GM21526 (cell line): ENCODE measurements around the gene CABLES1.

Experiments
- ATAC-seq: cut with Tn5 transposase; IDR thresholded peaks from one replicate; pipeline ENCODE4 v1.9.1; 2021; ENCODE audit warnings: moderate library complexity; ENCODE audit not compliant: unreplicated experiment, low FRiP score

Gene CABLES1

GRCh38 chr18:23189768-23190661, 54.7 kb downstream of the CABLES1 start:
- no peak for ATAC-seq

DNA sequence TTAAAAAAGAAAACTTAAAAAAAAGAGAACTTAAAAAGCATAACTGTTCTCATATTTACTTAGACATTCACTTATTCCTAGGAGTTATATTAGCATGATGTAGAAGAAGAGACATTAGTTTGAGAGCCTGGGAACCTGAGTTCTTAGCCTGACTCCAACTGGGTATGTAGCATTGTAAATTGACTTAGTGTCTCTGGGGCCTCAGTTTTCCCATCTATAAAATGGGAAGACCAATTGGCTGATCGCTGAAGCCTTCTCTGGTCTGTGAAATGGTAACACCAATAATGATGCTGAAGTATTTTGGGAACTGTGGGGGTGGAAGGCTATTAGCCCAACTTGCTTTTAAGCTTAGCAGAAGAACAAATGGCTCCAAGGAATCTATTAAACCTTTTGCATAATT, 55.9 kb downstream of the CABLES1 start:
- no peak for ATAC-seq

- ATAC-seq, result no peak
Observed at GRCh38 chr18:23193742-23194141, 58.5 kb downstream of the CABLES1 start.

- ATAC-seq, result no peak
Observed at GRCh38 chr18:23194155-23194996, 59.1 kb downstream of the CABLES1 start.

GRCh38 chr18:23194997-23195957, 60.0 kb downstream of the CABLES1 start:
- no peak for ATAC-seq

DNA sequence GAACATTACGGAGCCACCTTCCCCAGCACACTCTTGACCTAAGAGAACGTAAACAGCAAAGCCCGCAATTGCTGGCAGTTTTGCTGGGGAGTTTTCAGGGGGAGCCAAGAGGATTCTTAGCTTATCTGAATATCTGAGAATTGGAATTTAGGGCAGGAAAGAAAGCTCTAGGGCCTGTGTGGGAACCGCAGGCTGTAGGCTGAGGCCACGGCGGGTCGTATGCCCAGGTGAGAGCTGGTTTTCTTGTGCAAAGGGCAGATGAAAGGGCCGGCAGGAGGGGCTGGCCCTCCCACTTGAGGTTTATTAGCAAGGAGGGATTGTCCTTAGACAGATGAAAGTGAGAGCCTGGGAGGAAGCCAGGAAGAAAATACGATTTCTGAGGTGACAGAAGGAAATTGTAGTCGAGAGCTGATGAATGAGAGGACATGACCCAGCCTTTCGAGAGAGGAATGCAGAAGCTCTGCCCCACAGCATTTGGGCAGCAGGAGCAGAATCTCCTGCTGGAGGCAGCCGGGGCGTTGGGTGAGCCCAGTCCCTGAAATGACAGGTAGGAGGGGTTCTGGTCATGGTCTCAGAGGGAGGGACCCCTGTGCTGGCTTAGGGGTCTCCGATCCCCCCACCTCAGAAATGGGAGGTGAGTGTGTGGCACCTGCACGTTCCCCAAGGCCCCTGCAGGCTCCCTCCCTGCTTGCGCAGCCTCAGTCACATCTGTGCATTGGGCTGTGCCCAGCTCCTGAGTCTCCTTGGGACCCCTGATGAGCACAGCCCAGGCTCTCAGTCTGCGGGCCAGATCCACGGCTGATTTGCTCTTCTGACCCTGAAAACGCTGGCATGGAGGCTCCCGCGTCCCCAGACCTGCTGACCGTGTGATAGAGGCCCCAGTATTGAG, 61.1 kb downstream of the CABLES1 start:
- ATAC-seq, result no peak

DNA sequence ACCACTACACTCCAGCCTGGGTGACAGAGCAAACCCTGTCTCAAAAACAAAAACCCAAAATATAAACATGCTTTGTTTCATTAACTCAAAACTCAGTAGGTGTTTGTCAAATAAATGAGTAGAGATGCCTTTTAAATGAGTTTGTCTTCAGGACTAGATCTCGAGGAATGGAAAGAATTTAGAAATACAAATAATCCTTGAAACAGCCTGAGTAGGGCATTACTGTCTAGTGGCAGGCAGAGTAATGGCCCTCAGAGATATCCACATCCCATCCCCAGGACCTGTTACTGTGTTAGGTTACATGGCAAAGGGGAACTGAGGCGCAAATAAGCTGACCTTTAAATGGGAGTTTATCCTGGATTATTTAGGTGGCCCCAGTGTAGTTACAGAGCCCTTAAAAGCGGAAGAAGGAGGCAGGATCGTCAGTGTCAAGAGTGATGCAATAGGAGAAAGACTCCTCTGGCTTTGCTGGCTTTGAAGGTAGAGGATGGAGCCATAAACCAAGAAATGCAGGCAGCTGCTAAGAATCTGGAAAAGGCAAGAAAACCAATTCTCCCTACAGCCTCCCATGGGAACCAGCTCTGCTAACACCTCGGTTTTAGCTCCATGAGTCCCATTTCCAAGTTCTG, 63.0 kb downstream of the CABLES1 start:
- ATAC-seq, result no peak

- ATAC-seq, result no peak
Observed at GRCh38 chr18:23200756-23201155, 65.5 kb downstream of the CABLES1 start.

- no peak for ATAC-seq
Observed at GRCh38 chr18:23201741-23202140, 66.5 kb downstream of the CABLES1 start.

DNA sequence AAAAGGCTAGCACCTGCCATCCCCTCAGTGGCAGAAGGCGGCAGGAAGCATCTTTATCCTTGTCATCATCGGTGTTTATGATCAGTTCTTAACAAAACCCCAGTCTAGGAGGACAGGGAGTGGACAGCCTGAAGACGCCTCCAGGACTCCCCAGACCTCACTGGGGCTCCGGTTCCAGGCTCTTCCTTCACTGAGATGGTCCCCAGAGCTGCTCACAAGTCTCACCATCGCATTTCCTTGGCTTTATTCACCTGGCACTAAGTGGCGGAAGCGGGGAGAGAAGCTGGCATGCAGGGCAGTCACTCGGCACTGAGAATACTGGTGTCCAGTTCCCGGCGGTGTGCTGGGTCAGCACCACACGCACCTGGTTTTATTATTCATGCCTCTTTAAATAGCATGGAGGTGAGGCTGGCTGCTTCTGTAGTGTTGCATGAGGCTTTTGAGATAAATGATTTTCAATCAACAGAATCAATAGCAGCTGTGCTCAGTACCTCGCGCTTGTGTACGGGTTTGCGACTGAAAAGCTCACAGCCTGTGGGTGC, 68.7 kb downstream of the CABLES1 start:
- ATAC-seq, result no peak

GRCh38 chr18:23204589-23205235, 69.4 kb downstream of the CABLES1 start:
- no peak for ATAC-seq

- ATAC-seq, result no peak
Observed at GRCh38 chr18:23205980-23206379, 70.7 kb downstream of the CABLES1 start.

GRCh38 chr18:23207191-23207955, 72.1 kb downstream of the CABLES1 start:
- no peak for ATAC-seq

DNA sequence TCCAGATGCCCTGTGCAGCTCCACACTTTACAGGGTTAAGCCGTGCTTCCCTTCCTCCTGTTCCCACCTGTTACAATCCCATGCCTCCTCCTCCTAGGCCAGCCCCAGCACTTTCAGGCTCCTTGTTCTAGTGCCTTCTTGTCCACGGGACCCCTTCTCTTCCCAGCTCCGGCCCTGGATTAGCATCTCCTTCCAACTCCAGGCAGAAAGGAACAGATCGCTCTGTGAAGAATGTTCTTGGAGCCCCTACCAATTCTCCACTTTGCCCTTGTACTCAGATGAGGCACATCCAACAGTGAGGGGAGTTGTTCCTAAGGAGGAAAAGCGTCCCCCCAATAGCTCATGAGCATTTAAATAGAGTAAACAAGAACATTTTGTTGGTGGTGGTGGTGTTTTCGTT, 72.7 kb downstream of the CABLES1 start:
- ATAC-seq, result no peak

GRCh38 chr18:23208600-23208999, 73.3 kb downstream of the CABLES1 start:
- ATAC-seq, result no peak

DNA sequence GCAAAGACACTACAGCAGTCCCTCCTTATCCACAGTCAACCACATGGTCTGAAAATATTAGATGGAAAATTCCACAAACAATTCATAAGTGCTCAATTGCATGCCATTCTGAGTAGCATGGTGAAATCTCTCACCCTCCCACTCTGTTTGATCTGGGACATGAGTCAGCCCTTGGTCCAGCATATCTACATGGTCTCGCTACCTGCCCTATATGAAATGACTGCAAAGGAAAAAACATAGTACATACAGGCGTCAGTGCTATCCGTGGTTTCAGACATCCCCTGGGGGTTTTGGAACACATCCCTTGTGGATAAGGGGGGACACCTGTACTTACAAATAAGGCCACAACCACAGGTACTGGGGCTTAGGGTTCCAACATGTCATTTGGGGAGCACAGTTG, 73.7 kb downstream of the CABLES1 start:
- ATAC-seq, result no peak

DNA sequence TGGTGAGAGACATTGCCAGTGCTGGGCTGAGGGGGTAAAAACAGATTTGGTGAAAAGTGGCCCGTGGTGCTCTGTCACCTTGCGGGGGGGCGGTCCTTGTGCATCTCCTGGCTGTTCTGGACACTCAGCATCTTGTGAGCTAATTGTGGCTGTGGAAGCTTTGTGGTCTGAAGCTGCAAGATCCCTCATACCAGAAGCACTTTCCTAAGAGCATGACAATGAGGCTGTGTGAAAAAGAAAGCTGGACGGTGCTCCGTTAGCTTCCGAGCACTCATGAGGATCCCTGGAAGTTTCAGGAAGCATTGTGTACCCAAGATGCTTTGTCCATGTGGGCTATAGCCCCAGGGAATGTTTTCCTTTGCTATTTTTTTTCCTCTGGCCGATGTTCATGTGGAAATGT, 74.5 kb downstream of the CABLES1 start:
- ATAC-seq, result no peak

DNA sequence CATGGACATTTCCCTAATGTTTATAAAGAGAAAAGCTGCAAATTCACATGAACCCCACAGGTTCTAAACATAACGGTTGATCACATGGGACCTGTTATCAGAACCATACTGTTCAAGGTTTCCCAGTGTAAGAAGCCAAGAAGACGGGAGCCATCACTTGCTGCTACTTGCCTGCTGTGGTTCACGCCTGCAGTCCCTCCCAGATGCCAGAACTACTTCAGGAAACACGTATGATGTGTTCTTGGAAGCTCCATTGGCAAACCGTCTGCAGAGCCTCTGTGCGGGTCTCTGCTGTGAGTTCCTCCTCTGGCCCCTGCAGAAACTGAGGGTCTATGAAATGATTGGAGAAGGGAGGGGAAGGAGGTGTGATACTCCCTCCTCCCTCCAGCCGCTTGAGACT, 75.2 kb downstream of the CABLES1 start:
- no peak for ATAC-seq
